Measurements from ENCODE around the gene SORCS3.

Gene SORCS3

DNA sequence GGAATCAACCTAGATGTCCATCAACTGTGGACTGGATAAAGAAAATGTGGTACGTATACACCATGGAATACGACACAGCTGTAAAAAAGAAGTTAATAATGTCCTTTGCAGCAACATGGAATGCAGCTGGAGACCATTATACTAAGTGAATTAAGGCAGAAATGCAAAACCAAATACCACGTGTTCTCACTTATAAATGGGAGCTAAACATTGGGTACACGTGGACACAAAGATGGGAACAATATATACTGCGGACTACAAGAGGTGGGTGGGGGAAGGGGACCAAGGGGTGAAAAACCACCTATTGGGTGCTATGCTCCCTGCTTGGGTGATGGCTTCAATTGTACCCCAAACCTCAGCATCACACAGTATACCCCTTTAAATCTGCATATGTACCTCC lies 385.5 kb downstream of the SORCS3 start:
- no peak for DNase-seq

DNA sequence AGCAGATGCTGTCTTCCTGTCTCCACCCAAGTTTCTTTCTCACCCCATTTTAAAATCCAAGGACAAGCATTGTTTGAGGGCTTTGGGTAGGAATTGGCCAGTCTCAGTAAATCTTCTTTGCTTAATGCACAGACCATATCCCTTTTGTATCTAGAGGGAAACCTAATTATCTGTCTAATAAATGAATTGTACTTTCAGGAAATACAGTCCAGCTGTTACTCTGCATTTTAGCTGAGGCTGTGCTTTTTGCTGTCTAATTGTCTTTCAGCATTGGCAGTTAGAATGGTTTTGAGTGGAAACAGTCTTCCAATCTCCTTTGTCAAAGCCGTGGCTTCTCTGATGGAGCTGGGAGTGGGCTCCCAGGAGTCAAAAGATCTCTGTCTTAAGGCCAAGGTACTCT lies 388.2 kb downstream of the SORCS3 start:
- DNase-seq = no peak

- no peak for DNase-seq
Measured at GRCh38 chr10:105037022-105037421, 395.9 kb downstream of the SORCS3 start.

DNA sequence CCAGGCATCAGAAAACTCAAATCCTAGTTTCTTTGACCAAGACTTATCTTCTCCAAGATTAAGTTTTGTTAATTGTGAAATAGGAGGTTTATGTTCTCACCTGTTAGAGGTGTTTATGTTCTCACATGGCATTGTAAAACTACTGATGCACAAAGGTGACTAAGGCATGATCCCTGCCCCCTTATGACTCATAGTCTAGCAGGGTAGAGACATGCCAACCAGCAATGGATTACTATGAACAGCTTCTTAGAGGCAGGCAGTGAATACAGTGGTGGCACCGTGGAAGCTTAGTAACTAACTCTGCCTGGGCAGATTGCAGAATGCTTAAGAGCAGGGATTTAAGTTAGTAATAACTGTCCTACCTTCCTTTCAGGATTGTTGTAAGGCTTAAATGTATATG lies 400.9 kb downstream of the SORCS3 start:
- DNase-seq = no peak

GRCh38 chr10:105042906-105043552 lies 401.9 kb downstream of the SORCS3 start:
- DNase-seq = no peak

DNA sequence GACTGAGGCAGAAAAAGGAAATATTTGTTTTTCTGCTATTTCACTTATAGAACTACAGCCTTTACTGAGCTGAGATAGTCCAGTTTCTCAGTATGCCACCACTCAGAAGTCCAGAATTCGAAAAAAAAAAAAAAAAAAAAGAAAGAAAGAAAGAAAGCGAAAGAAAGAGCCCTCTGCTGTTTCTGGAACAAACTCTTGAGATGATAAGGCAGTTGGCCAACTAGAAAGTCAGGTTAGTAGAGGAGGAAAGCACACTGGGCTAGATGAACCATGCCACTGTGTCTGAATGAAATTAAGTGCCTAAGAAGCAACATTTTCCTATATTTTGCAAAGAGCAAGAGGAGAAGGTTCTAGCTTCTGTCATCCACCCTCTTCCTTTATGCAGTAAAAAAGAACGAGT lies 403.8 kb downstream of the SORCS3 start:
- no peak for DNase-seq

DNA sequence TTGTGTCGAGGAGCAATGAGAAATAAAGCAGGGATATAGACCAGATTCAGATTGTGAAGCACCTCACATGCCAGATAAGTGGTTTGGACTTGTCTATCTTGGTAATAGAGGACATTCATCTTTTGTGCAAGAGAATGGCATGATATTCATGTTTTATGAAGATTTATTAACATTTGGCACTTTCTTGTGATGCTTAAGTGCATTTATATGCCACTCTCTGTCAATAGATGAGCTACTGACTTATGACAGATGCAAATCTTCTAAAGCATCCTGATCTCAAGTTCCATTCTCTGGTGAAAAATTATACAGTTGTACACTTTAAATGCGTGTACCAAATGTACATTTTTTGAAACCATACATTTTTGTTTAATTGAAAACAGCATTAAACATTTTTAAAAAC lies 415.3 kb downstream of the SORCS3 start:
- no peak for DNase-seq

- no peak for DNase-seq
Measured at GRCh38 chr10:105062951-105063350, 421.9 kb downstream of the SORCS3 start.

DNA sequence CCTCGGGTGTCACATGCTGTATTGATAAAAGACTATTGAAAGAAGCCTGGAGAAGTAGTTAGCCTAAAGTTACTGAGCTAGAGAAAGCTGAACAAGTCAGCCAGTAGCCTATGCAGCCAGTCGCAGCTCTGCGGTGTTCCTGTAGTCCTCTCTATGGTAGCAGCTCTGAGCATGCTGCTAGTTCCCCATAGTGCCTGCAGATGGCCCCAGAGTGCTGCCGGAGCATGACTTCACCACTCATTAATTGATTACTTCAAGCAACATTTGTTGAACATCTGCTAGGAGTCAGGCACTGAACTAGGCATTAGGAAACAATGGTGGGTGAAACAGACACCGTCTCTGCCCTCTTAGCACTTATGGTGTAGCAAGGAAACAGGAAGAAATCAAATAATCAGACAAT lies 422.7 kb downstream of the SORCS3 start:
- DNase-seq = no peak

GRCh38 chr10:105068497-105068896 lies 427.4 kb downstream of the SORCS3 start:
- no peak for DNase-seq

DNA sequence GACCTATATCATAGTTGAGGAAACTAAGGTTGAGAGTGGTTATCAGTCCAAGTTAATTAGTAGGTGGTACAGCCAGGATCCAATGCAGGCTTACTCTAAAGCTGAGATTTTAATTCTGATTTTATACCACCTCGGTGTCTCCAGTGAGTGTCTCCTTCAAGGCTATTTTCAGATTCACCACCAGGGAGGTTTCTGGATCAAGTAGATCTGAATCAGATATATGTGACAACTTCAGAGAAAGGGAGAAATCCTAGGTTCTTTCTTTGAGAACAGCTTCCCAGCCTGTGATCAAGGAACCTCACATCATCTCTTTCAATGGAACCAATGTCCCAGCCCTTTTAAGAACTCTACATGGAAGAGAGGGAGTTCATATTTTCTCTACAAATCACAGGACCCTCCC lies 429.2 kb downstream of the SORCS3 start:
- no peak for DNase-seq

- no peak for DNase-seq
Measured at GRCh38 chr10:105070952-105071351, 429.9 kb downstream of the SORCS3 start.

- no peak for DNase-seq
Measured at GRCh38 chr10:105071980-105072379, 430.9 kb downstream of the SORCS3 start.

GRCh38 chr10:105073999-105074398 lies 432.9 kb downstream of the SORCS3 start:
- DNase-seq = no peak

GRCh38 chr10:105075031-105075430 lies 433.9 kb downstream of the SORCS3 start:
- no peak for DNase-seq

DNA sequence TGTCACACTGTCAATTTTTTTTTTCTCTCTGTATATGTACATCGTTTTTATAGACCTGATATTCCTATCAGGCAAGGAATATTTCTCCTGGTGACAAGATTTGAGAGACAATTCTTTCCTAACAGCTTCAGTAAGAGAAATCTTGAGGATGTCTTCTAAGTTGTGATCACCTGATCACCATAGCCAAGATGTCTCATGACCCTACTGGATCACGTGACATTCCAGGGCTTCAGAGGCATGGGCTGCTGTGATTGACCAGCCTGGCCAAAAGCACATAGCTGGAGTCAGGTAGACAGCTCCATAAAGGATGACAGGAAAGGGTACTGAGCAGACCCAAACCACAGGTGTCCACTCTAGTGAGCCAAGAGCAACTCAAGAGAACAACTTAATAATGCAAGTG lies 444.9 kb downstream of the SORCS3 start:
- no peak for DNase-seq

GRCh38 chr10:105094048-105094447 lies 453.0 kb downstream of the SORCS3 start:
- DNase-seq = no peak

DNA sequence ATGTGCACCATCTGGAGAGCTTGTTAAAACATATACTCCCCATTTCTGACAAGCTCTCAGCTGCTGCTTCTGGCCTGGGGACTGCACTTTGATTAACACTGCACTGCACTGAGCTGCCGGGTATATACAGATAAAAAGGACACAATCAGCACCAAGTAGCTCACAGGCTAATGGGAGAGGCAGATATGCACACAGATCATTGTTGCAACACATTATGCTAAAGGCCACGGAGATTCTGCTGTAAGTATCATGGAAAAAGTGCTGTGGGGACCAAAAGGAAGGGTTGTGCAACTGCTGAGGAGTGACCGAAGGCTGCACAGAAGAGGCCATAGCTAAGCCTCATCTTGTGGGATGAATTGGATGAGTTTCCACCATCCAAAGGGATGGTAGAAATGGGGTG lies 455.2 kb downstream of the SORCS3 start:
- no peak for DNase-seq

DNA sequence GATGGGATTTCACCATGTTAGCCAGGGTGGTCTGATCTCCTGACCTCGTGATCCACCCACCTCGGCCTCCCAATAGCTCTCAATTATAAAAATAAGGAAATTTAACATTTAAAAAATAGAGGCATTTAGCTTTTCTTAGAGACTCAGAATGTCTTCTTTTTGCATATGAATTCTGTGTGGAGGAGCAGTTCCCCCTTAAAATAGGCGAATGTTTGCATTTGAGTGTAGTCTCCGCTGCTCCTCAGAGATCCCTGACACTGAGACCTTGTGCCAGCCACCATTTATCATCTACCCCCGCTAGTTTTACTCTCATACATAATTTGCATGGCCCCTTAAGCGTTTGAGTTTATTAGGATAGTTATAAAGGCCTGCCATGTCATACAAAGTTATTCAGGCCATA lies 461.9 kb downstream of the SORCS3 start:
- no peak for DNase-seq

DNA sequence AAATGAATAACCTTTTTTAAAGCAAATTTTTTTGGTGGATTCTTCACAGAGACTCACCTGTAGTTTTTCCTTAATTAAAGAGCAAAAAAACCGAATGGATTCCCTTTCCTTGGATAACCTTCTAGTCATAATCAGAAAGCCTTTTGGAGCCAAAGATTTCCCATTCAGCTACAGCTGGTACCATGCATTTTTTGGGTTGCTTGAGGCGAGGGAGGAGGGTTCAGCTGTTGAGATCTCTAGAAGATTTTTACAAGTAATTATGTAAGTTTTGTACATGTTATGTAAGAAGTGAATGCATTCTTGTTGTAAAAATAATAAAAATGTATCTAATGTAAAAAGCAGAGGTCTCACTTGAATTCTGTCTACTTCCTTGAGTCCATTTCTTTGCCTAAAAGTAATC lies 463.2 kb downstream of the SORCS3 start:
- no peak for DNase-seq

DNA sequence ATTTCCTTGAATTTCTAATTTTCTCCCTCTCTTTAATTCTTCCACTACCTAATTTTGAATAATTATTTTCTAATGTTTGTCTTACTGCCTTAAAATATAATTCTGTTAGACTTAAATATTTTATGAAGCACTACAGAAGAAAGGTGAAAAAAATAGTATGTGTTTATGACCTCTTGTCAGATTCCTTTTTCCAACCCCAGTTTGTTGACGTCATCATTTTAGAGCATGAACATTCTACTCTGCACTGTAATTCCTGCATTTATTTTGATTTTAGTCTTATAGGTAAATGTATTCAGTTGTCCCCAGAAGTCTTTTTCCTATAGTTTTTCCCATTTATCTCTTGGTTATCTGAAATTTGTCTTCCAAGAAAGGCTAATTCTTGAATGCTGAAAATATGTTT lies 468.1 kb downstream of the SORCS3 start:
- no peak for DNase-seq

DNA sequence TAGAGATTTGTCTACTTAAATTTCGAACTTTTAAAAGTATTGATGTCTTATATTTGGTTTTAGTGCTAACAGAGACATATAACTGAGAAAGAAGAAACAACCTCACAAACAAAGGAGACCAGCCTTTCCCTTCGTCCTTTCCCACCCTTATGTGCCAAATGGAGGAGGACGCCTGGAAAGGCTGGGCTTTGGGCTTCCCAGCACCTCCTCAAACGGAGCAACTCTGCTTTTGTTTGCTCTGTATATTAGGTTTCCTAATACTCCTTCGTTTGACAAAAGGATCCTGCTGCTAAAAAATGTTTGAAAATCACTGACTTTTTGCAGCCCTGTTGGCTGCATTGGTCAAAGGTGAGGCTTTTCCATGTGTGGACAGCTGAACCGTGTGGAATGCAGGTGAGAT lies 471.8 kb downstream of the SORCS3 start:
- no peak for DNase-seq

- DNase-seq = no peak
Measured at GRCh38 chr10:105113666-105114065, 472.6 kb downstream of the SORCS3 start.

- DNase-seq = no peak
Measured at GRCh38 chr10:105121743-105122142, 480.7 kb downstream of the SORCS3 start.

DNA sequence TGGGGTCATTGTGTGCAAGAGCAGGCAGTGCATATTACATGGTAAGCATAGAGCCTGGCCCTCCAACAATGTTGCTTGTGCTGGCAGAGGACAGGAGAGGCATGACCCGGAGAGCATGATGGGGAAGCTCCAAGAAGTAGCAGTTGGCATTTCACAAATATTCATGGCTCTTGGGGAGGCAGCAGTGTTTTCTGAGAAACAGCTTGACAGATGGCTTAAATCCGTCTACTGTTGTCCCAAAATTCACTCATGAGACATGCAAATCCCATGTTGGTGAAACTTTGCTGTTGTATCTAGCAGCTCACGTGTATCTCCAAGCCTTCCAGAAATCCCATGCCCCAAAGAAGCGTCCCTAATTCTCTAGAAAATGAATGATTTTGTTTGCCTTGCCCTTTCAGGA lies 487.0 kb downstream of the SORCS3 start:
- DNase-seq = no peak

DNA sequence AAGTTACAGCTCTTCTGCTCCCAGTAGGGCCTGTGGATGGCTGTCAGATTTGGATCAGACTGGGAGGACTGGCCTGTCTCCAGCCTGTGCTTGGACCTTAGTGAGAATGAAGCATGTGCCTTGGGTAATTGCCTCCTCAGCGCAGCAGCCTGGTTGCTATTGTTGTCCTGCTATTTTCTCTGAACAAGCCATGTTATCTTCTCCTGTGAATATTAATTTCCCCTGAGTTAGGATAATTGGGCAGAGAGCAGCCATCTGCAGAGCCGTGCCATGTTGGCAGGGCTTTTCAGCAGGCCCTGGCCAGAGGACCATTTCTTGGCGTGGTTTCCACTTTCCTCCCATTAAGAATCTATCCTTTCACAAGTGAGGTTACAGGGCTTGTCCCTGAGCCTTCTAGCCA lies 497.3 kb downstream of the SORCS3 start:
- DNase-seq = no peak
